ENCODE data around the gene SCO2.

GRCh38 chr22:50528682-50529415, 3.5 kb upstream of the SCO2 start:
- TF ChIP-seq CTCF (IDR thresholded peaks at IDR 0.05) (no peak), POLR2A (IDR thresholded peaks at IDR 0.05) (no peak)

Data from heart left ventricle (tissue), 13 donors.